GM23338 (cell line): ENCODE data around the gene ELOF1. TPM values are rescaled to one million over a fixed set of nuclear protein-coding genes. Genes with fewer than 3 reads are reported as not detected.

Experiments used
- ATAC-seq: fragments of 200-7000 bp; cut with Tn5 transposase; 3 replicates; pipeline ENCODE4 v1.9.1; 2020
- DNase-seq: peaks from one replicate; pipeline ENCODE4 v3.0.0-alpha.2; 2015; ENCODE audit warnings: low spot score
- H2AFZ ChIP-seq: fragments of 200-600 bp; sonication (generic); 2 replicates; pipeline ENCODE4 v1.8.0; 2016; ENCODE audit warnings: antibody characterized with exemption, mild to moderate bottlenecking, moderate library complexity
- H3F3A ChIP-seq: fragments of 200-600 bp; sonication (generic); replicated peaks from 2 replicates; pipeline ENCODE4 v1.8.0; 2017; ENCODE audit warnings: antibody characterized with exemption, mixed run types, low read depth
- H3K27ac ChIP-seq: fragments of 200-600 bp; sonication (generic); 2 replicates; pipeline ENCODE4 v1.6.1; 2016; ENCODE audit warnings: low read depth
- H3K27me3 ChIP-seq: fragments of 200-600 bp; sonication (generic); 2 replicates; pipeline ENCODE4 v1.8.0; 2016; ENCODE audit warnings: mild to moderate bottlenecking, mixed run types, moderate library complexity; ENCODE audit not compliant: insufficient read depth
- H3K36me3 ChIP-seq: fragments of 200-600 bp; sonication (generic); 2 replicates; pipeline ENCODE4 v1.8.0; 2016; ENCODE audit warnings: mild to moderate bottlenecking; ENCODE audit not compliant: insufficient read depth
- H3K4me1 ChIP-seq: fragments of 200-600 bp; sonication (generic); 2 replicates; pipeline ENCODE4 v1.8.0; 2016; ENCODE audit warnings: mild to moderate bottlenecking, moderate library complexity; ENCODE audit not compliant: insufficient read depth
- H3K4me2 ChIP-seq: fragments of 200-600 bp; sonication (generic); 2 replicates; pipeline ENCODE4 v1.7.1; 2017; ENCODE audit warnings: mixed run types
- H3K4me3 ChIP-seq: fragments of 200-600 bp; sonication (generic); 2 replicates; pipeline ENCODE4 v1.6.1; 2016; ENCODE audit warnings: mixed run types
- H3K79me2 ChIP-seq: fragments of 200-600 bp; sonication (generic); replicated peaks from 2 replicates; pipeline ENCODE4 v1.8.0; 2017; ENCODE audit warnings: mild to moderate bottlenecking; ENCODE audit not compliant: insufficient read depth
- H3K9me2 ChIP-seq: fragments of 200-600 bp; sonication (generic); 2 replicates; pipeline ENCODE4 v1.8.0; 2017; ENCODE audit not compliant: insufficient read depth
- H4K20me1 ChIP-seq: fragments of 200-600 bp; sonication (generic); replicated peaks from 2 replicates; pipeline ENCODE4 v1.8.0; 2017; ENCODE audit warnings: mild to moderate bottlenecking; ENCODE audit not compliant: insufficient read depth
- H3K27ac Mint-ChIP-seq: 2 replicates; pipeline ENCODE4 v1.8.0; 2020; ENCODE audit warnings: inconsistent platforms, mild to moderate bottlenecking, moderate library complexity, mixed read lengths
- H3K27me3 Mint-ChIP-seq: 3 replicates; pipeline ENCODE4 v1.8.0; 2022; ENCODE audit warnings: low read depth, mild to moderate bottlenecking, moderate library complexity, mixed read lengths, inconsistent platforms; ENCODE audit not compliant: insufficient read depth, poor library complexity
- H3K36me3 Mint-ChIP-seq: 3 replicates; pipeline ENCODE4 v1.8.0; 2021; ENCODE audit warnings: low read depth, mild to moderate bottlenecking, inconsistent platforms, moderate library complexity, mixed read lengths
- H3K4me1 Mint-ChIP-seq: 3 replicates; pipeline ENCODE4 v1.8.0; 2020; ENCODE audit warnings: mild to moderate bottlenecking, inconsistent platforms, mixed read lengths
- H3K4me3 Mint-ChIP-seq: 3 replicates; pipeline ENCODE4 v1.8.0; 2021; ENCODE audit warnings: moderate library complexity, mild to moderate bottlenecking, inconsistent platforms, mixed read lengths
- H3K9me3 Mint-ChIP-seq: 3 replicates; pipeline ENCODE4 v1.8.0; 2020; ENCODE audit warnings: moderate library complexity, mild to moderate bottlenecking, inconsistent platforms, mixed read lengths
- EZH2 ChIP-seq: fragments of 200-600 bp; sonication (generic); IDR thresholded peaks from one replicate; pipeline ENCODE4 v1.8.0; 2017; ENCODE audit warnings: antibody characterized with exemption, mild to moderate bottlenecking, low read depth; ENCODE audit not compliant: unreplicated experiment
- EZH2phosphoT487 ChIP-seq: fragments of 200-600 bp; sonication (generic); IDR thresholded peaks from one replicate; pipeline ENCODE4 v1.8.1; 2018; ENCODE audit warnings: antibody characterized with exemption; ENCODE audit not compliant: unreplicated experiment
- JUNB ChIP-seq: IDR thresholded peaks from one replicate; pipeline ENCODE4 v1.6.1; 2016; ENCODE audit warnings: antibody characterized with exemption; ENCODE audit not compliant: unreplicated experiment
- NANOG ChIP-seq: IDR thresholded peaks from 2 replicates; pipeline ENCODE4 v1.6.1; 2016; ENCODE audit warnings: antibody characterized with exemption, borderline replicate concordance
- STAT1 ChIP-seq: IDR thresholded peaks from one replicate; pipeline ENCODE4 v1.6.1; 2016; ENCODE audit warnings: antibody characterized with exemption; ENCODE audit not compliant: unreplicated experiment
- ZNF331 ChIP-seq: fragments of 250-450 bp; sonication (Bioruptor Pico); IDR thresholded peaks from 2 replicates; pipeline ENCODE4 v1.5.0; 2020; ENCODE audit warnings: low read depth, mild to moderate bottlenecking, moderate library complexity
- polyA plus RNA-seq: library from polyadenylated mRNA; unstranded; fragments of >200 nt; fragmentation: Nextera tagmentation; extraction: Ambion mirVana; gene quantifications from 2 replicates; pipeline ENCODE4 v1.2.1, GENCODE V29; 2016
- total RNA-seq: library from RNA; depleted of rRNA; stranded (reverse); fragments of >200 nt; shearing (Covaris generic); gene quantifications from 2 replicates; pipeline ENCODE4 v1.2.3, GENCODE V29; 2014
- TF ChIP-seq, protein P1 (sequence below), 2 experiments: fragments of 200-600 bp in 1 of 2; sonication (generic) in 1 of 2; conservative IDR thresholded peaks; 2 replicates each; pipeline versions ENCODE4 v1.5.1 to v1.6.1; 2016 to 2017; ENCODE audit warnings: antibody characterized with exemption in 2 of 2, low read depth in 2 of 2, mild to moderate bottlenecking in 2 of 2, moderate library complexity in 1 of 2
- TF ChIP-seq, protein P2 (sequence below): IDR thresholded peaks from 2 replicates; pipeline ENCODE4 v1.6.1; 2016; ENCODE audit warnings: antibody characterized with exemption
- TF ChIP-seq, protein P3 (sequence below): IDR thresholded peaks from one replicate; pipeline ENCODE4 v1.6.1; 2018; ENCODE audit warnings: antibody characterized with exemption; ENCODE audit not compliant: unreplicated experiment

ELOF1 gene
- total and polyA plus RNA-seq, 2 experiments from 2014 or later = 73.3 to 103 TPM

DNA sequence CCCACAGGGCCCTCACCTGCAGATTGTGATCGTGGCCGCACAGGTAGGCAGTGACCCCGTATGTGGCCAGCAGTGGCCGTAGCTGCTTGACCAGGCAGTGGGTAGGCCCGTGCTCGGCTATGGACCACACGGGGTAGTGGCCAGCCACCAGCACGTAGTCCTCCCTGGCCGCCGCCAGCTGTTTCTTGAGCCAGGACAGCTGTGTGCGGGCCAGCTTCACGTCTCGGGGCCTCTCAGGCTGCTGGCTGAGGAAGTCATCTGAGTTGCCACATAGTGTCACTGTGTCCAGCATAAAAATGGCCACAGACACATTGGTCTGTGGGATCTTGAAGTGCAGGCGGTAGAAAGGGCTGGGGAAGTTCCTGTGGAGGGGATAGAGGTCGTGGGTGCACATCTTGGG lies 17.2 kb upstream of the ELOF1 start:
- peaks cover 6% of the 10 kb centered on the region; the same call in 1 of the 2 replicates for H3K27me3 ChIP-seq
- peaks cover 17% of the 10 kb centered on the region for H3K27me3 Mint-ChIP-seq
- no peak overlapping the region for H3K27ac Mint-ChIP-seq

DNA sequence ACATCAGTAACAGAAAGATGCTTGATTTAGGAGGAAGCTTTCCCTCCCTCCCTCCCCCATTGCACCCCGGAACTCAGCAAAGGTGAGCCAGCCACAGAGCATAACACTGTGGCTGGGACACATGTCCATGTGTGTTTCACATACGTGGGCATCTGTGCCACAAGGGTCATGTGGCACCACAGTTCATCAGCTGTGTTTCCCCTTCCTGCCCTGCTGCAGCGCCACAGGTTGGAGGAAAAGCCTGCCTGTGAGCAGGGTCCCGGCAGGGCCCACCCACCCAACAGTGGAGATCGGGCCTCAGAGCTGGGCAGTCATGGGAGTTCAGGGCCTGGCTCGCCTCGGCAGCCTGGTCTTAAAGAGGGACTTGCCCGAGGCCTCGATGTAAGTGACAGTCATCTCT lies 15.7 kb upstream of the ELOF1 start:
- Mint-ChIP-seq H3K9me3 (no peaks in the 10 kb centered on the region), H3K27me3 (peaks cover 16% of the 10 kb centered on the region), H3K4me1 (peaks cover 9% of the 10 kb centered on the region; the same call in 1 of the 3 replicates), H3K36me3 (no peaks in the 10 kb centered on the region), H3K4me3 (no peak overlapping the region), H3K27ac (no peak overlapping the region)
- DNase-seq = no peak
- Histone ChIP-seq H2AFZ (no peak overlapping the region), H3K4me2 (no peak overlapping the region), H3F3A (0 out of 2 replicates have a peak, but pooled peaks cover 3% of the 10 kb centered on the region), H3K4me1 (no peaks in the 10 kb centered on the region), H3K36me3 (no peaks in the 10 kb centered on the region), H4K20me1 (no peaks in the 10 kb centered on the region), H3K79me2 (no peaks in the 10 kb centered on the region), H3K9me2 (no peaks in the 10 kb centered on the region), H3K4me3 (no peak overlapping the region), H3K27ac (no peak overlapping the region), H3K27me3 (peaks cover 6% of the 10 kb centered on the region; the same call in 1 of the 2 replicates)
- ATAC-seq = no peak
- TF ChIP-seq NANOG = no peak
- TF ChIP-seq, protein P1, sequence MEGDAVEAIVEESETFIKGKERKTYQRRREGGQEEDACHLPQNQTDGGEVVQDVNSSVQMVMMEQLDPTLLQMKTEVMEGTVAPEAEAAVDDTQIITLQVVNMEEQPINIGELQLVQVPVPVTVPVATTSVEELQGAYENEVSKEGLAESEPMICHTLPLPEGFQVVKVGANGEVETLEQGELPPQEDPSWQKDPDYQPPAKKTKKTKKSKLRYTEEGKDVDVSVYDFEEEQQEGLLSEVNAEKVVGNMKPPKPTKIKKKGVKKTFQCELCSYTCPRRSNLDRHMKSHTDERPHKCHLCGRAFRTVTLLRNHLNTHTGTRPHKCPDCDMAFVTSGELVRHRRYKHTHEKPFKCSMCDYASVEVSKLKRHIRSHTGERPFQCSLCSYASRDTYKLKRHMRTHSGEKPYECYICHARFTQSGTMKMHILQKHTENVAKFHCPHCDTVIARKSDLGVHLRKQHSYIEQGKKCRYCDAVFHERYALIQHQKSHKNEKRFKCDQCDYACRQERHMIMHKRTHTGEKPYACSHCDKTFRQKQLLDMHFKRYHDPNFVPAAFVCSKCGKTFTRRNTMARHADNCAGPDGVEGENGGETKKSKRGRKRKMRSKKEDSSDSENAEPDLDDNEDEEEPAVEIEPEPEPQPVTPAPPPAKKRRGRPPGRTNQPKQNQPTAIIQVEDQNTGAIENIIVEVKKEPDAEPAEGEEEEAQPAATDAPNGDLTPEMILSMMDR (conservative IDR thresholded peaks at IDR 0.05; ENCODE audit: low read depth in 2 of 2) = no peak
- no peak for TF ChIP-seq EZH2
- TF ChIP-seq ZNF331 (CRISPR knock-in tag) = no peak

More for the DNA sequence above, 17.2 kb upstream of the ELOF1 start:
- Histone ChIP-seq H3K9me2 (no peaks in the 10 kb centered on the region), H3K79me2 (no peaks in the 10 kb centered on the region), H2AFZ (no peak overlapping the region), H3K27ac (no peak overlapping the region), H3K4me1 (no peaks in the 10 kb centered on the region), H3K4me3 (no peak overlapping the region), H3K36me3 (no peaks in the 10 kb centered on the region), H4K20me1 (no peaks in the 10 kb centered on the region), H3F3A (0 out of 2 replicates have a peak, but pooled peaks cover 3% of the 10 kb centered on the region), H3K4me2 (no peak overlapping the region)
- Mint-ChIP-seq H3K9me3 (no peaks in the 10 kb centered on the region), H3K4me1 (peaks cover 9% of the 10 kb centered on the region; the same call in 1 of the 3 replicates), H3K36me3 (no peaks in the 10 kb centered on the region), H3K4me3 (no peak overlapping the region)
- ATAC-seq = no peak
- DNase-seq = no peak
- no peak for TF ChIP-seq EZH2
- TF ChIP-seq, protein P2, sequence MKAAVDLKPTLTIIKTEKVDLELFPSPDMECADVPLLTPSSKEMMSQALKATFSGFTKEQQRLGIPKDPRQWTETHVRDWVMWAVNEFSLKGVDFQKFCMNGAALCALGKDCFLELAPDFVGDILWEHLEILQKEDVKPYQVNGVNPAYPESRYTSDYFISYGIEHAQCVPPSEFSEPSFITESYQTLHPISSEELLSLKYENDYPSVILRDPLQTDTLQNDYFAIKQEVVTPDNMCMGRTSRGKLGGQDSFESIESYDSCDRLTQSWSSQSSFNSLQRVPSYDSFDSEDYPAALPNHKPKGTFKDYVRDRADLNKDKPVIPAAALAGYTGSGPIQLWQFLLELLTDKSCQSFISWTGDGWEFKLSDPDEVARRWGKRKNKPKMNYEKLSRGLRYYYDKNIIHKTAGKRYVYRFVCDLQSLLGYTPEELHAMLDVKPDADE = no peak
- TF ChIP-seq, protein P3, sequence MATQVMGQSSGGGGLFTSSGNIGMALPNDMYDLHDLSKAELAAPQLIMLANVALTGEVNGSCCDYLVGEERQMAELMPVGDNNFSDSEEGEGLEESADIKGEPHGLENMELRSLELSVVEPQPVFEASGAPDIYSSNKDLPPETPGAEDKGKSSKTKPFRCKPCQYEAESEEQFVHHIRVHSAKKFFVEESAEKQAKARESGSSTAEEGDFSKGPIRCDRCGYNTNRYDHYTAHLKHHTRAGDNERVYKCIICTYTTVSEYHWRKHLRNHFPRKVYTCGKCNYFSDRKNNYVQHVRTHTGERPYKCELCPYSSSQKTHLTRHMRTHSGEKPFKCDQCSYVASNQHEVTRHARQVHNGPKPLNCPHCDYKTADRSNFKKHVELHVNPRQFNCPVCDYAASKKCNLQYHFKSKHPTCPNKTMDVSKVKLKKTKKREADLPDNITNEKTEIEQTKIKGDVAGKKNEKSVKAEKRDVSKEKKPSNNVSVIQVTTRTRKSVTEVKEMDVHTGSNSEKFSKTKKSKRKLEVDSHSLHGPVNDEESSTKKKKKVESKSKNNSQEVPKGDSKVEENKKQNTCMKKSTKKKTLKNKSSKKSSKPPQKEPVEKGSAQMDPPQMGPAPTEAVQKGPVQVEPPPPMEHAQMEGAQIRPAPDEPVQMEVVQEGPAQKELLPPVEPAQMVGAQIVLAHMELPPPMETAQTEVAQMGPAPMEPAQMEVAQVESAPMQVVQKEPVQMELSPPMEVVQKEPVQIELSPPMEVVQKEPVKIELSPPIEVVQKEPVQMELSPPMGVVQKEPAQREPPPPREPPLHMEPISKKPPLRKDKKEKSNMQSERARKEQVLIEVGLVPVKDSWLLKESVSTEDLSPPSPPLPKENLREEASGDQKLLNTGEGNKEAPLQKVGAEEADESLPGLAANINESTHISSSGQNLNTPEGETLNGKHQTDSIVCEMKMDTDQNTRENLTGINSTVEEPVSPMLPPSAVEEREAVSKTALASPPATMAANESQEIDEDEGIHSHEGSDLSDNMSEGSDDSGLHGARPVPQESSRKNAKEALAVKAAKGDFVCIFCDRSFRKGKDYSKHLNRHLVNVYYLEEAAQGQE = no peak
- no peak for TF ChIP-seq EZH2phosphoT487
- no peak for TF ChIP-seq STAT1
- no peak for TF ChIP-seq NANOG
- no peak for TF ChIP-seq ZNF331 (CRISPR knock-in tag)
- no peak for TF ChIP-seq JUNB
